AG20443 (cell line): ENCODE results near the gene PXT1.
A peak's percentile ranks its signal among the peaks of the same experiment; 100 is the strongest.
"Not testable (repeated sequence)": the region's sequence is repeated elsewhere in the genome, so short reads cannot be mapped to it uniquely, and the experiment has no call there.

ENCODE experiments used
- DNase-seq: peaks from one replicate; pipeline ENCODE4 v3.0.0; 2012; ENCODE audit warnings: low spot score, mixed read lengths

PXT1 gene

GRCh38 chr6:36442671-36443470, at the start of gene PXT1, which contains the start of gene KCTD20:
TSS of gene PXT1 (minus strand) at chr6:36442854. CDS start at chr6:36426082, 16,772 bp downstream.
TSS of gene KCTD20 (plus strand) at chr6:36443000. CDS start at chr6:36470098, 27,098 bp downstream.
- DNase-seq = peak; percentile 95

- no peak for DNase-seq
These were observed 49.4 kb upstream of the PXT1 start for GRCh38 chr6:36492092-36492491.

GRCh38 chr6:36491378-36491965, 48.8 kb upstream of the PXT1 start:
- no peak for DNase-seq

- DNase-seq = no peak
These were observed 46.8 kb upstream of the PXT1 start for GRCh38 chr6:36489426-36489825.

GRCh38 chr6:36488221-36488620, 45.6 kb upstream of the PXT1 start:
- no peak for DNase-seq

GRCh38 chr6:36487698-36488097, 45.0 kb upstream of the PXT1 start:
- peak; percentile 38 for DNase-seq

- DNase-seq = no peak
These were observed 42.1 kb upstream of the PXT1 start for GRCh38 chr6:36484736-36485135.

- not testable (repeated sequence) for DNase-seq
These were observed 40.7 kb upstream of the PXT1 start for GRCh38 chr6:36483326-36483725.

GRCh38 chr6:36479256-36479655, 36.6 kb upstream of the PXT1 start:
- DNase-seq = no peak

- DNase-seq = no peak
These were observed 35.4 kb upstream of the PXT1 start for GRCh38 chr6:36478051-36478526.

- no peak for DNase-seq
These were observed 27.3 kb upstream of the PXT1 start for GRCh38 chr6:36469946-36470345.

- DNase-seq = no peak
These were observed 26.6 kb upstream of the PXT1 start for GRCh38 chr6:36469148-36469661.

- no peak for DNase-seq
These were observed 25.0 kb upstream of the PXT1 start for GRCh38 chr6:36467625-36468024.

- no peak for DNase-seq
These were observed 21.6 kb upstream of the PXT1 start for GRCh38 chr6:36464233-36464632.

GRCh38 chr6:36463676-36464075, 21.0 kb upstream of the PXT1 start:
- DNase-seq = peak; percentile 40

GRCh38 chr6:36461646-36462045, 19.0 kb upstream of the PXT1 start:
- no peak for DNase-seq

- no peak for DNase-seq
These were observed 18.3 kb upstream of the PXT1 start for GRCh38 chr6:36460916-36461315.

GRCh38 chr6:36459501-36459900, 16.8 kb upstream of the PXT1 start:
- no peak for DNase-seq

- no peak for DNase-seq
These were observed 12.9 kb upstream of the PXT1 start for GRCh38 chr6:36455486-36456027.

GRCh38 chr6:36452897-36453296, 10.2 kb upstream of the PXT1 start:
- DNase-seq = not testable (repeated sequence)

GRCh38 chr6:36449173-36449572, 6.5 kb upstream of the PXT1 start:
- not testable (repeated sequence) for DNase-seq

- DNase-seq = no peak
These were observed 3.0 kb upstream of the PXT1 start for GRCh38 chr6:36445621-36446020.

- DNase-seq = peak; percentile 50
These were observed 1.8 kb upstream of the PXT1 start for GRCh38 chr6:36444470-36444869.
